Measurements from ENCODE around the gene ACTG1. TPM values are rescaled to one million over a fixed set of nuclear protein-coding genes. Genes with fewer than 3 reads are reported as not detected.
A peak's percentile ranks its signal among the peaks of the same experiment; 100 is the strongest.

Gene ACTG1
- total and polyA plus RNA-seq, 2 of the 13 experiments (the other 11 are each of a cell fraction or from before 2014, with no cell fraction given) = 973 to 1,138 TPM

DNA sequence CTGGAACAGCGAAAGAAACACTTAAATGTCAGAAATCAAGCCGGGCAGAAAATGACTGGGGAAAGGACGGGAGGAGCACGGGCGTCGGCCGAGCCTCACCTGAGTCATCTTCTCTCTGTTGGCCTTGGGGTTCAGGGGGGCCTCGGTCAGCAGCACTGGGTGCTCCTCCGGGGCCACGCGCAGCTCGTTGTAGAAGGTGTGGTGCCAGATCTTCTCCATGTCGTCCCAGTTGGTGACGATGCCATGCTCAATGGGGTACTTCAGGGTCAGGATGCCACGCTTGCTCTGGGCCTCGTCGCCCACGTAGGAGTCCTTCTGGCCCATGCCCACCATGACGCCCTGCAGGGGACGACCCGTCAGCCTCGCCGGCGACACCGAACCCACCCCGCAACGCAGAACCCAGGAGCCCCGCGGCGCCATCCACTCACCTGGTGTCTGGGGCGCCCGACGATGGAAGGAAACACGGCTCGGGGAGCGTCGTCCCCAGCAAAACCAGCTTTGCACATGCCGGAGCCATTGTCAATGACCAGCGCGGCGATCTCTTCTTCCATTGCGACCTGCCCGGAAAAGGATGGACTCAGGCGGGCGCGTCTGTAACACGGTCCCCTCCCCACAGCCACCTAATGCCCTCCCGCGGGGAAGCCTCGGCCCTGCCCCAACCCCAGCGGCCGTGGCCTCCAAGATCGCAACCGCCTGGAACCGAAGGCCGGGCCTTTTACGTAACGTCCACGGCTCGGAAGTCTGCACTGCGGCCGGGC lies 616 bp downstream of the ACTG1 start (continued):
- TF ChIP-seq, protein P1, sequence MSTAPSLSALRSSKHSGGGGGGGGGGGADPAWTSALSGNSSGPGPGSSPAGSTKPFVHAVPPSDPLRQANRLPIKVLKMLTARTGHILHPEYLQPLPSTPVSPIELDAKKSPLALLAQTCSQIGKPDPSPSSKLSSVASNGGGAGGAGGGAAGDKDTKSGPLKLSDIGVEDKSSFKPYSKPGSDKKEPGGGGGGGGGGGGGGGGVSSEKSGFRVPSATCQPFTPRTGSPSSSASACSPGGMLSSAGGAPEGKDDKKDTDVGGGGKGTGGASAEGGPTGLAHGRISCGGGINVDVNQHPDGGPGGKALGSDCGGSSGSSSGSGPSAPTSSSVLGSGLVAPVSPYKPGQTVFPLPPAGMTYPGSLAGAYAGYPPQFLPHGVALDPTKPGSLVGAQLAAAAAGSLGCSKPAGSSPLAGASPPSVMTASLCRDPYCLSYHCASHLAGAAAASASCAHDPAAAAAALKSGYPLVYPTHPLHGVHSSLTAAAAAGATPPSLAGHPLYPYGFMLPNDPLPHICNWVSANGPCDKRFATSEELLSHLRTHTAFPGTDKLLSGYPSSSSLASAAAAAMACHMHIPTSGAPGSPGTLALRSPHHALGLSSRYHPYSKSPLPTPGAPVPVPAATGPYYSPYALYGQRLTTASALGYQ (CRISPR knock-in tag; IDR thresholded peaks at IDR 0.05) = no peak
- TF ChIP-seq YEATS2 (CRISPR knock-in tag; IDR thresholded peaks at IDR 0.05; ENCODE audit: borderline replicate concordance) = no peak
- no peak; the same call in 1 of the 2 replicates for TF ChIP-seq ZBTB7A (CRISPR knock-in tag; IDR thresholded peaks at IDR 0.05)
- TF ChIP-seq KDM1A (CRISPR knock-in tag; IDR thresholded peaks at IDR 0.05) = no peak
- TF ChIP-seq ZNF160 (CRISPR knock-in tag; IDR thresholded peaks at IDR 0.05) = peak; percentile 60; the same call in 1 of the 2 replicates
- 0 out of 2 replicates have a peak, but pooled peaks have one; percentile 56 for TF ChIP-seq ARNTL (CRISPR knock-in tag; IDR thresholded peaks at IDR 0.05)
- TF ChIP-seq ZEB1 (IDR thresholded peaks at IDR 0.05; ENCODE audit: insufficient replicate concordance, low read depth) = no peak
- TF ChIP-seq, protein P2, sequence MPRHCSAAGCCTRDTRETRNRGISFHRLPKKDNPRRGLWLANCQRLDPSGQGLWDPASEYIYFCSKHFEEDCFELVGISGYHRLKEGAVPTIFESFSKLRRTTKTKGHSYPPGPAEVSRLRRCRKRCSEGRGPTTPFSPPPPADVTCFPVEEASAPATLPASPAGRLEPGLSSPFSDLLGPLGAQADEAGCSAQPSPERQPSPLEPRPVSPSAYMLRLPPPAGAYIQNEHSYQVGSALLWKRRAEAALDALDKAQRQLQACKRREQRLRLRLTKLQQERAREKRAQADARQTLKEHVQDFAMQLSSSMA (CRISPR knock-in tag; IDR thresholded peaks at IDR 0.05) = peak; percentile 32; the same call in 1 of the 2 replicates
- no peak; the same call in 1 of the 2 replicates for TF ChIP-seq ZNF841 (CRISPR knock-in tag; IDR thresholded peaks at IDR 0.05; ENCODE audit: borderline replicate concordance)
- peak; percentile 88; the same call in 1 of the 2 replicates for TF ChIP-seq NCOA1 (CRISPR knock-in tag; IDR thresholded peaks at IDR 0.05)
- no peak for TF ChIP-seq SRSF4 (IDR thresholded peaks at IDR 0.05; ENCODE audit: low read depth, low read length, poor library complexity, severe bottlenecking)
- TF ChIP-seq HHEX (CRISPR knock-in tag; IDR thresholded peaks at IDR 0.05) = no peak
- TF ChIP-seq ZNF546 (CRISPR knock-in tag; conservative IDR thresholded peaks at IDR 0.05) = peak; percentile 94; the same call in 1 of the 2 replicates
- no peak for TF ChIP-seq SMAD3 (CRISPR knock-in tag; IDR thresholded peaks at IDR 0.05)
- TF ChIP-seq MAFF (IDR thresholded peaks at IDR 0.05; ENCODE audit: low read depth, low read length) = no peak
- no peak for TF ChIP-seq PPARG (CRISPR knock-in tag; conservative IDR thresholded peaks at IDR 0.05)
- no peak for TF ChIP-seq ZBTB21 (CRISPR knock-in tag; IDR thresholded peaks at IDR 0.05)
- no peak for TF ChIP-seq ZFX (CRISPR knock-in tag; IDR thresholded peaks at IDR 0.05; ENCODE audit: low read depth)
- no peak for TF ChIP-seq KDM6A (CRISPR knock-in tag; IDR thresholded peaks at IDR 0.05; ENCODE audit: low read depth)
- TF ChIP-seq, protein P3, sequence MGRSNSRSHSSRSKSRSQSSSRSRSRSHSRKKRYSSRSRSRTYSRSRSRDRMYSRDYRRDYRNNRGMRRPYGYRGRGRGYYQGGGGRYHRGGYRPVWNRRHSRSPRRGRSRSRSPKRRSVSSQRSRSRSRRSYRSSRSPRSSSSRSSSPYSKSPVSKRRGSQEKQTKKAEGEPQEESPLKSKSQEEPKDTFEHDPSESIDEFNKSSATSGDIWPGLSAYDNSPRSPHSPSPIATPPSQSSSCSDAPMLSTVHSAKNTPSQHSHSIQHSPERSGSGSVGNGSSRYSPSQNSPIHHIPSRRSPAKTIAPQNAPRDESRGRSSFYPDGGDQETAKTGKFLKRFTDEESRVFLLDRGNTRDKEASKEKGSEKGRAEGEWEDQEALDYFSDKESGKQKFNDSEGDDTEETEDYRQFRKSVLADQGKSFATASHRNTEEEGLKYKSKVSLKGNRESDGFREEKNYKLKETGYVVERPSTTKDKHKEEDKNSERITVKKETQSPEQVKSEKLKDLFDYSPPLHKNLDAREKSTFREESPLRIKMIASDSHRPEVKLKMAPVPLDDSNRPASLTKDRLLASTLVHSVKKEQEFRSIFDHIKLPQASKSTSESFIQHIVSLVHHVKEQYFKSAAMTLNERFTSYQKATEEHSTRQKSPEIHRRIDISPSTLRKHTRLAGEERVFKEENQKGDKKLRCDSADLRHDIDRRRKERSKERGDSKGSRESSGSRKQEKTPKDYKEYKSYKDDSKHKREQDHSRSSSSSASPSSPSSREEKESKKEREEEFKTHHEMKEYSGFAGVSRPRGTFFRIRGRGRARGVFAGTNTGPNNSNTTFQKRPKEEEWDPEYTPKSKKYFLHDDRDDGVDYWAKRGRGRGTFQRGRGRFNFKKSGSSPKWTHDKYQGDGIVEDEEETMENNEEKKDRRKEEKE (IDR thresholded peaks at IDR 0.05) = no peak
- no peak for TF ChIP-seq ZSCAN22 (CRISPR knock-in tag; IDR thresholded peaks at IDR 0.05)
- TF ChIP-seq ZNF747 (CRISPR knock-in tag; IDR thresholded peaks at IDR 0.05; ENCODE audit: borderline replicate concordance) = peak; percentile 54; the same call in 1 of the 2 replicates
- TF ChIP-seq PTBP1 (IDR thresholded peaks at IDR 0.05; ENCODE audit: low read depth, low read length, poor library complexity, severe bottlenecking) = peak; percentile 25
- TF ChIP-seq FOSL1 (CRISPR knock-in tag; IDR thresholded peaks at IDR 0.05; ENCODE audit: borderline replicate concordance) = no peak
- no peak for TF ChIP-seq ETV6 (CRISPR knock-in tag; conservative IDR thresholded peaks at IDR 0.05)
- no peak for TF ChIP-seq RXRB (CRISPR knock-in tag; IDR thresholded peaks at IDR 0.05; ENCODE audit: borderline replicate concordance)
- TF ChIP-seq ZNF468 (CRISPR knock-in tag; IDR thresholded peaks at IDR 0.05) = 0 out of 2 replicates have a peak, but pooled peaks have one; percentile 3
